GM23248 (cell line): Measurements from ENCODE around the gene ZNF575. TPM values are rescaled to one million over a fixed set of nuclear protein-coding genes. Genes with fewer than 3 reads are reported as not detected.
A peak's percentile ranks its signal among the peaks of the same experiment; 100 is the strongest.

Source experiments
- DNase-seq: peaks from one replicate; pipeline ENCODE4 v3.0.0-alpha.2; 2015
- H2AFZ ChIP-seq: fragments of 200-600 bp; sonication (generic); 2 replicates; pipeline ENCODE4 v1.6.1; 2016; ENCODE audit warnings: antibody characterized with exemption
- H3F3A ChIP-seq: fragments of 200-600 bp; sonication (generic); 2 replicates; pipeline ENCODE4 v1.6.1; 2016; ENCODE audit warnings: mild to moderate bottlenecking, antibody characterized with exemption, mixed run types; ENCODE audit not compliant: insufficient read depth
- H3K27ac ChIP-seq: fragments of 200-600 bp; sonication (generic); 2 replicates; pipeline ENCODE4 v1.5.1; 2016; ENCODE audit warnings: mild to moderate bottlenecking
- H3K27me3 ChIP-seq: fragments of 200-600 bp; sonication (generic); replicated peaks from 2 replicates; pipeline ENCODE4 v1.6.1; 2016; ENCODE audit warnings: mild to moderate bottlenecking; ENCODE audit not compliant: insufficient read depth
- H3K36me3 ChIP-seq: fragments of 200-600 bp; sonication (generic); 2 replicates; pipeline ENCODE4 v1.6.1; 2016; ENCODE audit warnings: low read depth, mild to moderate bottlenecking
- H3K4me1 ChIP-seq: fragments of 200-600 bp; sonication (generic); 2 replicates; pipeline ENCODE4 v1.6.1; 2016; ENCODE audit warnings: mild to moderate bottlenecking; ENCODE audit not compliant: insufficient read depth
- H3K4me2 ChIP-seq: fragments of 200-600 bp; sonication (generic); one replicate; pipeline ENCODE4 v1.6.1; 2016; ENCODE audit warnings: mild to moderate bottlenecking; ENCODE audit not compliant: unreplicated experiment
- H3K4me3 ChIP-seq: fragments of 200-600 bp; sonication (generic); 2 replicates; pipeline ENCODE4 v1.5.1; 2016; ENCODE audit warnings: mild to moderate bottlenecking
- H3K79me2 ChIP-seq: fragments of 200-600 bp; sonication (generic); 2 replicates; pipeline ENCODE4 v1.6.1; 2016; ENCODE audit warnings: mild to moderate bottlenecking; ENCODE audit not compliant: insufficient read depth
- H3K9ac ChIP-seq: fragments of 200-600 bp; sonication (generic); 2 replicates; pipeline ENCODE4 v1.6.1; 2016; ENCODE audit warnings: mild to moderate bottlenecking
- H3K9me2 ChIP-seq: fragments of 200-600 bp; sonication (generic); 2 replicates; pipeline ENCODE4 v1.6.1; 2016; ENCODE audit warnings: mixed run types, mild to moderate bottlenecking, moderate library complexity; ENCODE audit not compliant: insufficient read depth
- H3K9me3 ChIP-seq: fragments of 200-600 bp; sonication (generic); one replicate; pipeline ENCODE4 v1.6.1; 2017; ENCODE audit warnings: low read depth
- H4K20me1 ChIP-seq: fragments of 200-600 bp; sonication (generic); 2 replicates; pipeline ENCODE4 v1.6.0; 2016; ENCODE audit not compliant: insufficient read depth
- EZH2 ChIP-seq: fragments of 200-600 bp; sonication (generic); IDR thresholded peaks from 2 replicates; pipeline ENCODE4 v1.6.1; 2018; ENCODE audit warnings: antibody characterized with exemption, mild to moderate bottlenecking; ENCODE audit not compliant: insufficient read depth, poor library complexity, severe bottlenecking
- EZH2phosphoT487 ChIP-seq: fragments of 200-600 bp; sonication (generic); IDR thresholded peaks from 2 replicates; pipeline ENCODE4 v1.6.1; 2018; ENCODE audit warnings: antibody characterized with exemption, moderate library complexity, mild to moderate bottlenecking, low read depth; ENCODE audit not compliant: insufficient read depth
- WGBS, 2 experiments: methylation state at CpG; one replicate each; pipeline ENCODE4 v1.1.6; 2015 to 2017; ENCODE audit warnings: low lambda C conversion rate in 2 of 2, low coverage in 1 of 2; ENCODE audit errors: missing lambda C conversion rate in 2 of 2; 5-methylcytosine and 5-hydroxymethylcytosine counted together
- in situ Hi-C: fragments of 300-500 bp; cut with MboI; formaldehyde crosslinking; loops from 2 replicates; pipeline ENCODE4 v1.15.0; 2020
- polyA plus RNA-seq: library from polyadenylated mRNA; unstranded; fragments of >200 nt; fragmentation: Nextera tagmentation; extraction: Ambion mirVana; gene quantifications from 2 replicates; pipeline ENCODE4 v1.2.1, GENCODE V29; 2016
- total RNA-seq: library from RNA; depleted of rRNA; stranded (reverse); fragments of >200 nt; shearing (Covaris generic); gene quantifications from 2 replicates; pipeline ENCODE4 v1.2.3, GENCODE V29; 2014

ZNF575 gene
- total and polyA plus RNA-seq, 2 experiments from 2014 or later = 0.22 to 3.1 TPM

- Histone ChIP-seq H3K9me3 (no peaks in the 10 kb centered on the region), H3K9me2 (no peaks in the 10 kb centered on the region), H3K27me3 (no peaks in the 10 kb centered on the region), H3K4me2 (no peak overlapping the region), H3F3A (peaks cover 25% of the 10 kb centered on the region), H3K4me1 (peaks cover 8% of the 10 kb centered on the region; the same call in 1 of the 2 replicates), H3K9ac (no peak overlapping the region), H4K20me1 (no peaks in the 10 kb centered on the region), H3K4me3 (no peak overlapping the region), H3K27ac (no peak overlapping the region), H3K36me3 (no peaks in the 10 kb centered on the region), H2AFZ (no peak overlapping the region), H3K79me2 (peaks cover 24% of the 10 kb centered on the region)
- 77 to 79% methylated on average over 9 of the region's 9 CpGs for WGBS, 2 experiments
- DNase-seq = no peak
- in situ Hi-C loops = no loop called here
- TF ChIP-seq EZH2phosphoT487 = no peak
- no peak for TF ChIP-seq EZH2
Measured at GRCh38 chr19:43564800-43565199, 31.8 kb downstream of the ZNF575 start.

- Histone ChIP-seq H3K9ac (no peak overlapping the region), H3K9me3 (no peaks in the 10 kb centered on the region), H3K4me1 (peaks cover 5% of the 10 kb centered on the region), H3K27ac (no peak overlapping the region), H3K4me2 (no peak overlapping the region), H4K20me1 (no peaks in the 10 kb centered on the region), H3K79me2 (peaks cover 58% of the 10 kb centered on the region), H3K27me3 (no peaks in the 10 kb centered on the region), H3K4me3 (no peak overlapping the region), H3K36me3 (no peaks in the 10 kb centered on the region), H3K9me2 (no peaks in the 10 kb centered on the region), H2AFZ (no peak overlapping the region), H3F3A (no peaks in the 10 kb centered on the region)
- TF ChIP-seq EZH2phosphoT487 = no peak
- TF ChIP-seq EZH2 = no peak
- WGBS, 2 experiments = 83 to 85% methylated on average over 4 to 5 of the region's 5 CpGs
- in situ Hi-C loops = no loop called here
- no peak for DNase-seq
Measured at GRCh38 chr19:43569657-43570056, 36.7 kb downstream of the ZNF575 start.

GRCh38 chr19:43570174-43570791, 37.3 kb downstream of the ZNF575 start:
- Histone ChIP-seq H3K9ac (no peak overlapping the region), H2AFZ (no peak overlapping the region), H3K9me3 (no peaks in the 10 kb centered on the region), H3K9me2 (no peaks in the 10 kb centered on the region), H3K27me3 (no peaks in the 10 kb centered on the region), H4K20me1 (no peaks in the 10 kb centered on the region), H3K79me2 (peaks cover 64% of the 10 kb centered on the region), H3F3A (no peaks in the 10 kb centered on the region), H3K4me2 (no peak overlapping the region), H3K36me3 (no peaks in the 10 kb centered on the region), H3K27ac (no peak overlapping the region), H3K4me1 (peaks cover 6% of the 10 kb centered on the region), H3K4me3 (no peak overlapping the region)
- peak; percentile 21 for DNase-seq
- TF ChIP-seq EZH2phosphoT487 (no peak), EZH2 (no peak)
- 98% methylated on average over 5 of the region's 5 CpGs for WGBS, 2 experiments
- in situ Hi-C loops = no loop called here

- no peaks in the 10 kb centered on the region for H3K36me3 ChIP-seq
- no peaks in the 10 kb centered on the region for H3K9me3 ChIP-seq
- no peaks in the 10 kb centered on the region for H3K27me3 ChIP-seq
- no peak overlapping the region for H3K4me3 ChIP-seq
- H3K79me2 ChIP-seq = peaks cover 64% of the 10 kb centered on the region
- WGBS, 2 experiments = 68 to 70% methylated on average over 3 of the region's 3 CpGs
- H3K4me2 ChIP-seq = no peak overlapping the region
- H3F3A ChIP-seq = no peaks in the 10 kb centered on the region
- no peaks in the 10 kb centered on the region for H3K9me2 ChIP-seq
- TF ChIP-seq EZH2phosphoT487 = no peak
- TF ChIP-seq EZH2 = no peak
- in situ Hi-C loops = no loop called here
- no peak overlapping the region for H3K27ac ChIP-seq
- no peak overlapping the region for H3K9ac ChIP-seq
- H2AFZ ChIP-seq = no peak overlapping the region
- no peaks in the 10 kb centered on the region for H4K20me1 ChIP-seq
- no peak for DNase-seq
- peaks cover 6% of the 10 kb centered on the region for H3K4me1 ChIP-seq
Measured at GRCh38 chr19:43572171-43572588, 39.2 kb downstream of the ZNF575 start.
